HepG2 (cell line): Measurements from ENCODE around the gene DDIT4. TPM values are rescaled to one million over a fixed set of nuclear protein-coding genes. Genes with fewer than 3 reads are reported as not detected.
A peak's percentile ranks its signal among the peaks of the same experiment; 100 is the strongest.

Source experiments
- KAT2B ChIP-seq: fragments of 150-350 bp; IDR thresholded peaks from 2 replicates; pipeline ENCODE4 v1.6.1; 2014; ENCODE audit warnings: low read depth, low read length, borderline replicate concordance
- KDM1A ChIP-seq: IDR thresholded peaks from 2 replicates; pipeline ENCODE4 v1.6.1; 2016; ENCODE audit warnings: missing compliant biosample characterization
- KMT2B ChIP-seq: IDR thresholded peaks from 2 replicates; pipeline ENCODE4 v1.6.1; 2016; ENCODE audit warnings: missing genetic modification reagents, missing compliant biosample characterization
- POLR2AphosphoS5 ChIP-seq: IDR thresholded peaks from 2 replicates; pipeline ENCODE4 v1.6.1; 2012; ENCODE audit warnings: low read depth, low read length
- SOX13 ChIP-seq, 3 experiments: fragments of 450-650 bp in 1 of 3; sonication (generic) in 1 of 3; formaldehyde crosslinking in 1 of 3; IDR thresholded peaks in 2 of 3; conservative IDR thresholded peaks in 1 of 3; 2 replicates each; pipeline versions ENCODE4 v1.5.0 to v1.6.1; 2016 to 2020; ENCODE audit warnings: antibody characterized with exemption in 1 of 3, mild to moderate bottlenecking in 1 of 3, missing compliant biosample characterization in 1 of 3, missing genetic modification reagents in 1 of 3, moderate library complexity in 1 of 3
- ZBTB8A ChIP-seq: sonication (generic); formaldehyde crosslinking; IDR thresholded peaks from 2 replicates; pipeline ENCODE4 v1.4.0; 2020; ENCODE audit warnings: mild to moderate bottlenecking, low read depth, missing genetic modification reagents, borderline replicate concordance
- ZNF761 ChIP-seq: sonication (generic); formaldehyde crosslinking; conservative IDR thresholded peaks from 2 replicates; pipeline ENCODE4 v1.4.0; 2020; ENCODE audit warnings: mild to moderate bottlenecking, missing genetic modification reagents
- polyA plus RNA-seq, 8 experiments: library from polyadenylated mRNA; depleted of rRNA in 3 of 8; stranded (reverse) in 7 of 8; unstranded in 1 of 8; fragments of >200 nt; fragmentation: Illumina TruSeq in 4 of 8; extraction: Trizol in 4 of 8; gene quantifications; 2 replicates each; pipeline versions ENCODE4 v1.2.1 to v1.2.3, GENCODE V29; 2011 to 2016; ENCODE audit warnings: low read depth in 4 of 8, missing spikeins in 1 of 8, mixed read lengths in 1 of 8; ENCODE audit not compliant: insufficient read depth in 1 of 8
- total RNA-seq, 5 experiments: library from RNA; depleted of rRNA; stranded (reverse); fragments of >200 nt; fragmentation: Illumina TruSeq; extraction: Trizol; gene quantifications; 2 replicates each; pipeline ENCODE4 v1.2.3, GENCODE V29; 2016; ENCODE audit warnings: low read depth in 1 of 5
- TF ChIP-seq, protein P1 (sequence below): sonication (generic); formaldehyde crosslinking; IDR thresholded peaks from 2 replicates; pipeline ENCODE4 v1.5.1; 2020; ENCODE audit warnings: mild to moderate bottlenecking, missing genetic modification reagents, moderate library complexity
- TF ChIP-seq, protein P2 (sequence below): sonication (generic); formaldehyde crosslinking; IDR thresholded peaks from 2 replicates; pipeline ENCODE4 v1.8.1; 2023; ENCODE audit warnings: mild to moderate bottlenecking, moderate library complexity, missing genetic modification reagents
- TF ChIP-seq, protein P3 (sequence below): sonication (generic); formaldehyde crosslinking; IDR thresholded peaks from 2 replicates; pipeline ENCODE4 v1.5.0; 2020; ENCODE audit warnings: missing genetic modification reagents
- TF ChIP-seq, protein P4 (sequence below), 2 experiments: fragments of 450-650 bp in 1 of 2; sonication (generic) in 1 of 2; formaldehyde crosslinking; IDR thresholded peaks; 2 replicates each; pipeline versions ENCODE4 v1.5.0 to v1.8.0; 2020 to 2022; ENCODE audit warnings: mild to moderate bottlenecking in 1 of 2, missing genetic modification reagents in 1 of 2
- TF ChIP-seq, protein P5 (sequence below): sonication (generic); formaldehyde crosslinking; IDR thresholded peaks from 2 replicates; pipeline ENCODE4 v1.9.0; 2021; ENCODE audit warnings: mild to moderate bottlenecking, missing genetic modification reagents
- TF ChIP-seq, protein P6 (sequence below): IDR thresholded peaks from 2 replicates; pipeline ENCODE4 v1.6.1; 2018; ENCODE audit warnings: missing genetic modification reagents, mild to moderate bottlenecking, missing compliant biosample characterization

DDIT4 gene
- total and polyA plus RNA-seq, 2 of the 13 experiments (the other 11 are each of a cell fraction or from before 2014, with no cell fraction given): 35.6 to 40.7 TPM

DNA sequence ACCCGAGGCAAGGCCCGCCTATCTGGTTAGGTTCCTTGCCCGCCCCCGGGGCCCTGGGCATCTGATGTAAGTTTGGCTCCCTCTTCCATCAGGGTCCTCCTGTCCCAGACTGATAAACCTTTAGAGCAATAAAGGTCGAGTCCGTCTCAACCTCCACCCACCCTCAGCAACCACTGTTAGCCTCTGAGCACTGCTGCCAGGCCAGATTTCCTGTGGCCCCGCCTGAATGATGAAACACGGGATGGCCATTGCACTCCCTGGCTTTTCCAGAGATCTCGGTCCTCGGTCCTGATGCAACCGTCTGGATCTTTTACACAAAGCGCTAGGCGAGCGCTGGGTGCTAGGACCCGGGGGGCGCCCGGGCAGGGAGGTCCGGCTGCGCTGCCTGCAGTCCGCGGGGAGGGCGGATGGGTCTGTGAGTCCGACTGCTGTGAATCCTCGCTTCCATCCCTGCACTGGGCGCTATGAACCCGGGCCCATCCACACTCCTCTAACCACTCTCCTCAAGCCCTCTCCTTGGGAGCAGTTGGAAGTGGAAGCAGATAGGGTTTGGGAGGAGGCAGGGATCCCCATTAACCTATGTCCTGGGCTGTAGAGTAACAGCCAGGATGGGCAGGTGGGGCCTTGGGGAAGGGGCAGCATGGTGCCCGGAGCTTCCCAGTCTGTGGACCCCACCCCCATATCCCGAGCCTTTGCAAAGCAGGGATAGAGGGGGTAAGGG is 875 bp upstream of the DDIT4 start (continued):
- TF ChIP-seq, protein P1, sequence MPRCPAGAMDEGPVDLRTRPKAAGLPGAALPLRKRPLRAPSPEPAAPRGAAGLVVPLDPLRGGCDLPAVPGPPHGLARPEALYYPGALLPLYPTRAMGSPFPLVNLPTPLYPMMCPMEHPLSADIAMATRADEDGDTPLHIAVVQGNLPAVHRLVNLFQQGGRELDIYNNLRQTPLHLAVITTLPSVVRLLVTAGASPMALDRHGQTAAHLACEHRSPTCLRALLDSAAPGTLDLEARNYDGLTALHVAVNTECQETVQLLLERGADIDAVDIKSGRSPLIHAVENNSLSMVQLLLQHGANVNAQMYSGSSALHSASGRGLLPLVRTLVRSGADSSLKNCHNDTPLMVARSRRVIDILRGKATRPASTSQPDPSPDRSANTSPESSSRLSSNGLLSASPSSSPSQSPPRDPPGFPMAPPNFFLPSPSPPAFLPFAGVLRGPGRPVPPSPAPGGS (CRISPR knock-in tag): peak; percentile 29
- TF ChIP-seq ZNF761 (CRISPR knock-in tag): 0 out of 2 replicates have a peak, but pooled peaks have one; percentile 71
- TF ChIP-seq KMT2B (CRISPR knock-in tag): peak; percentile 68
- peak; percentile 80 for TF ChIP-seq KDM1A (CRISPR knock-in tag)
- peak; percentile 89 for TF ChIP-seq ZBTB8A (CRISPR knock-in tag)
- TF ChIP-seq KAT2B: no peak
- TF ChIP-seq SOX13 (IDR thresholded peaks at IDR 0.05): no peak
- peak in 1 of 2 experiments; percentile 74; a peak in 2 of 4 replicates for TF ChIP-seq SOX13 (CRISPR knock-in tag; conservative IDR thresholded peaks at IDR 0.05 in 1 of 2, IDR thresholded peaks at IDR 0.05 in 1 of 2)
- TF ChIP-seq, protein P2, sequence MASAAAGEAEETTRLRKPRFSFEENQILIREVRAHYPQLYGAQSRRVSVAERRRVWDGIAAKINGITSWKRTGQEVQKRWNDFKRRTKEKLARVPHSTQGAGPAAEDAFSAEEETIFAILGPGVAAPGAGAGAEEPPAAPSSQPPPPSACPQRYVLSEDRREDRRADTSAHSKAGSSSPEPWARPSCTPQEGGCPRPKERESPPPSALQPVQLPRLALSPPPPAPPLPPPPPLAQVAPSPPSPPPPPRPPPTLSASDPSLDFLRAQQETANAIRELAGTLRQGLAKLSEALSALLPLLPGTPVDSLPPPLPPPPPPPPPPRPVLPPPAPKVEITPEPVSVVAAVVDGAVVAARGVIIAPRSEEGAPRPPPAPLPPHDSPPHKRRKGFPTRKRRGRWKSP (CRISPR knock-in tag): peak; percentile 95
- TF ChIP-seq, protein P3, sequence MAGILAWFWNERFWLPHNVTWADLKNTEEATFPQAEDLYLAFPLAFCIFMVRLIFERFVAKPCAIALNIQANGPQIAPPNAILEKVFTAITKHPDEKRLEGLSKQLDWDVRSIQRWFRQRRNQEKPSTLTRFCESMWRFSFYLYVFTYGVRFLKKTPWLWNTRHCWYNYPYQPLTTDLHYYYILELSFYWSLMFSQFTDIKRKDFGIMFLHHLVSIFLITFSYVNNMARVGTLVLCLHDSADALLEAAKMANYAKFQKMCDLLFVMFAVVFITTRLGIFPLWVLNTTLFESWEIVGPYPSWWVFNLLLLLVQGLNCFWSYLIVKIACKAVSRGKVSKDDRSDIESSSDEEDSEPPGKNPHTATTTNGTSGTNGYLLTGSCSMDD (CRISPR knock-in tag): no peak
- TF ChIP-seq, protein P4, sequence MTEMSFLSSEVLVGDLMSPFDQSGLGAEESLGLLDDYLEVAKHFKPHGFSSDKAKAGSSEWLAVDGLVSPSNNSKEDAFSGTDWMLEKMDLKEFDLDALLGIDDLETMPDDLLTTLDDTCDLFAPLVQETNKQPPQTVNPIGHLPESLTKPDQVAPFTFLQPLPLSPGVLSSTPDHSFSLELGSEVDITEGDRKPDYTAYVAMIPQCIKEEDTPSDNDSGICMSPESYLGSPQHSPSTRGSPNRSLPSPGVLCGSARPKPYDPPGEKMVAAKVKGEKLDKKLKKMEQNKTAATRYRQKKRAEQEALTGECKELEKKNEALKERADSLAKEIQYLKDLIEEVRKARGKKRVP (CRISPR knock-in tag; IDR thresholded peaks at IDR 0.05): peak; percentile 97 to 100
- TF ChIP-seq, protein P5, sequence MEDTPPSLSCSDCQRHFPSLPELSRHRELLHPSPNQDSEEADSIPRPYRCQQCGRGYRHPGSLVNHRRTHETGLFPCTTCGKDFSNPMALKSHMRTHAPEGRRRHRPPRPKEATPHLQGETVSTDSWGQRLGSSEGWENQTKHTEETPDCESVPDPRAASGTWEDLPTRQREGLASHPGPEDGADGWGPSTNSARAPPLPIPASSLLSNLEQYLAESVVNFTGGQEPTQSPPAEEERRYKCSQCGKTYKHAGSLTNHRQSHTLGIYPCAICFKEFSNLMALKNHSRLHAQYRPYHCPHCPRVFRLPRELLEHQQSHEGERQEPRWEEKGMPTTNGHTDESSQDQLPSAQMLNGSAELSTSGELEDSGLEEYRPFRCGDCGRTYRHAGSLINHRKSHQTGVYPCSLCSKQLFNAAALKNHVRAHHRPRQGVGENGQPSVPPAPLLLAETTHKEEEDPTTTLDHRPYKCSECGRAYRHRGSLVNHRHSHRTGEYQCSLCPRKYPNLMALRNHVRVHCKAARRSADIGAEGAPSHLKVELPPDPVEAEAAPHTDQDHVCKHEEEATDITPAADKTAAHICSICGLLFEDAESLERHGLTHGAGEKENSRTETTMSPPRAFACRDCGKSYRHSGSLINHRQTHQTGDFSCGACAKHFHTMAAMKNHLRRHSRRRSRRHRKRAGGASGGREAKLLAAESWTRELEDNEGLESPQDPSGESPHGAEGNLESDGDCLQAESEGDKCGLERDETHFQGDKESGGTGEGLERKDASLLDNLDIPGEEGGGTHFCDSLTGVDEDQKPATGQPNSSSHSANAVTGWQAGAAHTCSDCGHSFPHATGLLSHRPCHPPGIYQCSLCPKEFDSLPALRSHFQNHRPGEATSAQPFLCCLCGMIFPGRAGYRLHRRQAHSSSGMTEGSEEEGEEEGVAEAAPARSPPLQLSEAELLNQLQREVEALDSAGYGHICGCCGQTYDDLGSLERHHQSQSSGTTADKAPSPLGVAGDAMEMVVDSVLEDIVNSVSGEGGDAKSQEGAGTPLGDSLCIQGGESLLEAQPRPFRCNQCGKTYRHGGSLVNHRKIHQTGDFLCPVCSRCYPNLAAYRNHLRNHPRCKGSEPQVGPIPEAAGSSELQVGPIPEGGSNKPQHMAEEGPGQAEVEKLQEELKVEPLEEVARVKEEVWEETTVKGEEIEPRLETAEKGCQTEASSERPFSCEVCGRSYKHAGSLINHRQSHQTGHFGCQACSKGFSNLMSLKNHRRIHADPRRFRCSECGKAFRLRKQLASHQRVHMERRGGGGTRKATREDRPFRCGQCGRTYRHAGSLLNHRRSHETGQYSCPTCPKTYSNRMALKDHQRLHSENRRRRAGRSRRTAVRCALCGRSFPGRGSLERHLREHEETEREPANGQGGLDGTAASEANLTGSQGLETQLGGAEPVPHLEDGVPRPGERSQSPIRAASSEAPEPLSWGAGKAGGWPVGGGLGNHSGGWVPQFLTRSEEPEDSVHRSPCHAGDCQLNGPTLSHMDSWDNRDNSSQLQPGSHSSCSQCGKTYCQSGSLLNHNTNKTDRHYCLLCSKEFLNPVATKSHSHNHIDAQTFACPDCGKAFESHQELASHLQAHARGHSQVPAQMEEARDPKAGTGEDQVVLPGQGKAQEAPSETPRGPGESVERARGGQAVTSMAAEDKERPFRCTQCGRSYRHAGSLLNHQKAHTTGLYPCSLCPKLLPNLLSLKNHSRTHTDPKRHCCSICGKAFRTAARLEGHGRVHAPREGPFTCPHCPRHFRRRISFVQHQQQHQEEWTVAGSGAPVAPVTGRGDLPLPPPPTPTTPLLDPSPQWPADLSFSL (CRISPR knock-in tag): no peak
- TF ChIP-seq, protein P6, sequence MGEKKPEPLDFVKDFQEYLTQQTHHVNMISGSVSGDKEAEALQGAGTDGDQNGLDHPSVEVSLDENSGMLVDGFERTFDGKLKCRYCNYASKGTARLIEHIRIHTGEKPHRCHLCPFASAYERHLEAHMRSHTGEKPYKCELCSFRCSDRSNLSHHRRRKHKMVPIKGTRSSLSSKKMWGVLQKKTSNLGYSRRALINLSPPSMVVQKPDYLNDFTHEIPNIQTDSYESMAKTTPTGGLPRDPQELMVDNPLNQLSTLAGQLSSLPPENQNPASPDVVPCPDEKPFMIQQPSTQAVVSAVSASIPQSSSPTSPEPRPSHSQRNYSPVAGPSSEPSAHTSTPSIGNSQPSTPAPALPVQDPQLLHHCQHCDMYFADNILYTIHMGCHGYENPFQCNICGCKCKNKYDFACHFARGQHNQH (CRISPR knock-in tag): peak; percentile 81
- TF ChIP-seq POLR2AphosphoS5: peak; percentile 69
